ENCODE measurements around the gene MAMDC2.

The MAMDC2 gene

GRCh38 chr9:70108181-70108580 is 64.5 kb downstream of the MAMDC2 start:
- Histone ChIP-seq H3K9me2 (replicated peaks; ENCODE audit: low read depth, low read length) (no peaks in the 10 kb centered on the region), H3K9me3 (ENCODE audit: insufficient read depth, low read depth, low read length) (no peaks in the 10 kb centered on the region), H3K79me2 (ENCODE audit: insufficient read depth, low read length) (no peaks in the 10 kb centered on the region), H3K4me1 (ENCODE audit: insufficient read depth, low read length, poor library complexity, severe bottlenecking) (no peaks in the 10 kb centered on the region), H3K9ac (ENCODE audit: low read depth, low read length, poor library complexity, severe bottlenecking) (no peak overlapping the region), H3F3A (ENCODE audit: low read depth) (no peaks in the 10 kb centered on the region), H3K36me3 (ENCODE audit: insufficient read depth, low read length) (no peaks in the 10 kb centered on the region), H3K4me2 (ENCODE audit: low read depth, low read length, poor library complexity, severe bottlenecking) (no peak overlapping the region), H2AFZ (ENCODE audit: low read length) (no peak overlapping the region), H3K27me3 (ENCODE audit: insufficient read depth, low read length, poor library complexity, severe bottlenecking) (no peaks in the 10 kb centered on the region), H3K4me3 (ENCODE audit: low read length, poor library complexity, severe bottlenecking) (no peak overlapping the region), H4K20me1 (ENCODE audit: insufficient read depth, low read length, poor library complexity, severe bottlenecking) (no peaks in the 10 kb centered on the region)
- TF ChIP-seq EZH2phosphoT487 (IDR thresholded peaks at IDR 0.05; ENCODE audit: borderline replicate concordance): no peak
- no peak for TF ChIP-seq CTCF (conservative IDR thresholded peaks at IDR 0.05; ENCODE audit: low read length)

GRCh38 chr9:70110194-70111041 is 66.8 kb downstream of the MAMDC2 start:
- TF ChIP-seq EZH2phosphoT487 (IDR thresholded peaks at IDR 0.05; ENCODE audit: borderline replicate concordance) (no peak), CTCF (conservative IDR thresholded peaks at IDR 0.05; ENCODE audit: low read length) (no peak)
- no peaks in the 10 kb centered on the region for H3F3A ChIP-seq (ENCODE audit: low read depth)
- no peak overlapping the region for H2AFZ ChIP-seq (ENCODE audit: low read length)
- H3K4me3 ChIP-seq (ENCODE audit: low read length, poor library complexity, severe bottlenecking): no peak overlapping the region
- H3K4me1 ChIP-seq (ENCODE audit: insufficient read depth, low read length, poor library complexity, severe bottlenecking): no peaks in the 10 kb centered on the region
- no peaks in the 10 kb centered on the region for H3K9me3 ChIP-seq (ENCODE audit: insufficient read depth, low read depth, low read length)
- no peaks in the 10 kb centered on the region for H4K20me1 ChIP-seq (ENCODE audit: insufficient read depth, low read length, poor library complexity, severe bottlenecking)
- peak overlapping the region; percentile 10 for H3K4me2 ChIP-seq (ENCODE audit: low read depth, low read length, poor library complexity, severe bottlenecking)
- H3K9ac ChIP-seq (ENCODE audit: low read depth, low read length, poor library complexity, severe bottlenecking): no peak overlapping the region
- H3K27me3 ChIP-seq (ENCODE audit: insufficient read depth, low read length, poor library complexity, severe bottlenecking): no peaks in the 10 kb centered on the region
- H3K9me2 ChIP-seq (replicated peaks; ENCODE audit: low read depth, low read length): no peaks in the 10 kb centered on the region
- H3K79me2 ChIP-seq (ENCODE audit: insufficient read depth, low read length): no peaks in the 10 kb centered on the region
- no peaks in the 10 kb centered on the region for H3K36me3 ChIP-seq (ENCODE audit: insufficient read depth, low read length)

GRCh38 chr9:70111042-70111602 is 67.5 kb downstream of the MAMDC2 start:
- no peak overlapping the region for H3K4me3 ChIP-seq (ENCODE audit: low read length, poor library complexity, severe bottlenecking)
- no peak overlapping the region for H2AFZ ChIP-seq (ENCODE audit: low read length)
- no peaks in the 10 kb centered on the region for H3K4me1 ChIP-seq (ENCODE audit: insufficient read depth, low read length, poor library complexity, severe bottlenecking)
- no peak overlapping the region for H3K9ac ChIP-seq (ENCODE audit: low read depth, low read length, poor library complexity, severe bottlenecking)
- no peaks in the 10 kb centered on the region for H3F3A ChIP-seq (ENCODE audit: low read depth)
- H3K9me2 ChIP-seq (replicated peaks; ENCODE audit: low read depth, low read length): no peaks in the 10 kb centered on the region
- no peaks in the 10 kb centered on the region for H3K36me3 ChIP-seq (ENCODE audit: insufficient read depth, low read length)
- peak overlapping the region; percentile 10 for H3K4me2 ChIP-seq (ENCODE audit: low read depth, low read length, poor library complexity, severe bottlenecking)
- H3K9me3 ChIP-seq (ENCODE audit: insufficient read depth, low read depth, low read length): no peaks in the 10 kb centered on the region
- H3K27me3 ChIP-seq (ENCODE audit: insufficient read depth, low read length, poor library complexity, severe bottlenecking): no peaks in the 10 kb centered on the region
- TF ChIP-seq EZH2phosphoT487 (IDR thresholded peaks at IDR 0.05; ENCODE audit: borderline replicate concordance) (no peak), CTCF (conservative IDR thresholded peaks at IDR 0.05; ENCODE audit: low read length) (peak; percentile 100)
- no peaks in the 10 kb centered on the region for H3K79me2 ChIP-seq (ENCODE audit: insufficient read depth, low read length)
- no peaks in the 10 kb centered on the region for H4K20me1 ChIP-seq (ENCODE audit: insufficient read depth, low read length, poor library complexity, severe bottlenecking)
